NCI-H2196 treated with DMSO at 0.1 percent for 48 hours (cell line): ENCODE measurements around the gene BRD9.

ENCODE experiments used
- DNase-seq: peaks from one replicate; lab custom pipeline; 2025; ENCODE audit not compliant: unreplicated experiment; lab: John Stamatoyannopoulos, UW

Gene BRD9

DNA sequence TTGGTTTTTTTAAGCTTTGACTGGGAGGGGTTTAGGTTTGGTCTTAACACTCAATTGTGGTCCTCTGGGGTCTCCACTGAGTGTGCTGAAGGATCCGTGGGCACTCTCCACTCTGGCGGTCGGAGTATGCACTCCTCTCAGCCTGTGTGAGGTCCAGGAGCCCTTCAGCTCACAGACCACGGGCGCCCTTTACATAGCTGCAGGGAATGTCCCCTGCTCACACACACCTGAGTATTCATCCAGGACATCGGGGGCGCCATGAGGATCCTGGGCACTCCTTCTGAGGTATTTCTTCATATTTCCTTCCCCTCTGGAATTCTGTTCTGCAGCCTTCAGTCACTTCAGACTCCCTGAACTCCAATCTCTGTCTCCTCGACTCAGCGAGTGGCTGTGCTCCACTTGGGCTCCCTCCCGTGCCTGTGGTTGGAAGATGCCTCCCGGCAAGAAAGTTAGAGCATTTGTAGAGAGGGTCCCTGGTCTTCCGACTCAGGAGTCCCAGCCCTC is 12.6 kb upstream of the BRD9 start:
- DNase-seq, result no peak

DNA sequence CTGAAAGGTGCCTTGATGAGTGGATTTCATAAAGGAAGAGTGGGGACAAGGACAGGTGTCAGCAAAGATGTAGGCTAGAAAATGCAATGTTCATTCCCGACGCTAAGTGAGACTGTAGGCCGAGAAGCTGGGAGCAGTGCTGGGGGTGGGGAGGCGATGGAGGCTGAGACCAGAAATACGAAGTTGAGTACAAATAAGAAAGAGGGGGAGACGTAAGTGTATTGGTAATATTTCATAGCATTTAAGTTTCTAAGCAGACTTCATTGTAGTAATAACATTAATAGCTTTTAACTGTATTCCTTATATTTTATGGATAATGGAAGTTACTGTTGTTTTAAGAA is 11.1 kb upstream of the BRD9 start:
- no peak for DNase-seq

DNA sequence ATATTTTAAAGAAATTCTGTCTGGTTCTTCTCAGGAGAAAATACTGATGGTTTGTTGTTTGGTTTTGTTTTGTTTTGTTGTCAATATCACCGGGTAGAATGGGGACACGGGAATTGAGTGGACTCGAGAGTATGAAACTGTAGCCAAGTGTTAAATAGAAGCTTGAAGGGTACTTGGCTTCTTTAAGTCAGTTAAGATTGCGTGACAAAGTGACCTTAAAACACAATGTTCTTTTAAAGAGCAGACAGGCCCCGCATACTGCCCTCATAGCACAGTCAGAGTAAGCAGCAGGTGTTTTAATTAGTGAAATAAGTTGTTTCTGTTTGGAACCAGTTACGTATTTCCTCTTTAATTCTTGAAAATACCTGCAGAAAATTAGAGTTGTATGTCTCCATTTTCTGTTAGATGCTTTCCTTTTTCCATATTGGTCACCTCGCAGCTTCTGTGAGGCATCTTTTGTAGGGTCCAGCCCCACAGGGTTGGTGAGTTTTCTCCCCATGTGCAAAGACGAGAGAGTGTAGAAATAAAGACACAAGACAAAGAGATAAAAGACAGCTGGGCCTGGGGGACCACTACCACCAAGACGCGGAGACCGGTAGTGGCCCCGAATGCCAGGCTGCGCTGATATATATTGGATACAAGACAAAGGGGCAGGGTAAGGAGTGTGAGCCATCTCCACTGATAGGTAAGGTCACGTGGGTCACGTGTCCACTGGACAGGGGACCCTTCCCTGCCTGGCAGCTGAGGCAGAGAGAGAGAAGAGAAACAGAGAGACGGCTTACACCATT is 9.7 kb upstream of the BRD9 start:
- no peak for DNase-seq

DNA sequence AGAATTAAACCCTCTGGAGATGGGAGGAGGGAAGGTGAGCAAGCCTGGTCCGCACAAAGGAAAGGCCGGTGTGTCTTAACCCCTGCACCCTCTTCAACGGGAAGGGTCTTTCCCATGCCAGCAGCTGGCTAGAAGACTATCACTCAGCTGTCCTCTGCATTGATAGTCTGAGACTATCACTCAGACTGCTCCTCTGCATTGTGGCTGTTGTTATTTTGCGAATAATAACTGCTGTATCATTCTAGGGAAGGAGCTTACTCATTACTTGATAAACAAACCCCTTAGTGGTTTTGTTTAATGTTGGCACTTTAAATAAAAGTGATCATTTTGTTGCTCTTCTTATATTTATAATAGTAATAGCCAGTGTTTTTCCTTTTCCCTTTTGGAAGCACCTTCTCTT is 8.2 kb upstream of the BRD9 start:
- DNase-seq, result no peak

DNA sequence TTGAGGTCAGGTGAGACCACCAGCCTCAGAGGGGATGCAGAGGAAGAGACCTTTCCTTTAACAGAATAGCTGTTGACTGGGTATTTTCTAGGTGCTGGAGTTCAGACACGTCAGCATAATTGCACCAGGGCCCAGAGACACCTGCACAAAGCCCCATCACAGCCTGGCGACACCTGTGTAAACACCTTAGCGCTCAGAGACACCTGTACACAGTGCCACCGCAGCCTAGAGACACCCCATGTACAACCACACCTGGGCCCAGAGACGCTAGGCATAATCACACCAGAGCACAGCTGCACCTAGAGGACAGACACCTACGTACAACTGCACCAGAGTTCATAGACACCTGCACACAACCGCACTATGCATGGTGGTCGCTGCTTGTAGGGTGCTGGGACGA is 1.1 kb upstream of the BRD9 start:
- no peak for DNase-seq

DNA sequence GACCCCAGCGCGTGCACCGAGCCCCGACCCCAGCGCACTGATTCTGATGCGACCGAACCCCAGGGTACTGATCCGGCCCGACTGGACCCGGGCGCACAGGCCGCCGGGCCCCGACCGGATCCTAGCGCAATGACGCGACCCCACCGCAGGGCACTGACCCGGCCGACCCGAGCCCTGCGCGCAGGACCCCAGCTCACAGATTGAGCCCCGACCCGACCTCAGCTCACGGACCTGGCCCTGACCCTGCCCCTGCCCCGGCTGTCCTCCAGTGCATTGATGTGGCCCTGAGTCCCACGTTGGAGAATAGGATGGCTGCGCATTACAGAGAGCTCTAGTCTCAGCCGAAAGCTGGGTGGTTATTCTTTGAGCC is 521 bp upstream of the BRD9 start:
- DNase-seq, result no peak

DNA sequence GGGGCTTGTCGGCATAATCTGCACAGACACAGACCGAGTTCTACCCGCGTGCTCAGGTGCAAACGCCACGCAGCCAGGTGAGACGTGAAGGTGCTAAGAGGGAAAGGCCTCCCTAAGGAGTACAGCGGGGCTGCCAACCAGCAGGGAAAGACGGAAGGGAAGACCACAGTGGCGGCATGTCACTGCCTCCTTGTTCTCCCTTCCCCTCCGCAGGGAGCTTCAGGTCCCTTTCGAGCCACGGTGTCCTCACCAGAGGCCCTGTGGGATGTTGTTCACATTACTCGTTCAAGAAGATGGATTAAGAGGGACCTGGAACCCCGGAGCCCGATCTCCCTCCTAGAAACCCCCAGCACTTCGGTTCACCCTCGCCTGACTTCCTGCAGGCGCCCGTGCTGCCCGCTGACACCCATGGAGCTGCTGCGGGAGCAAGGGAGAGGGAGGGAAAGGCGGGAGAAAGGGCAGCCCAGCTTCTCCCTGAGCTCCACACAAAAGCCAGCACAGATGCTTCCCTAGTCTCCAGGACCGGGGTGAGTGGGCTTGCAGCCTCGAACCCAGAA is 686 bp downstream of the BRD9 start:
- no peak for DNase-seq

DNA sequence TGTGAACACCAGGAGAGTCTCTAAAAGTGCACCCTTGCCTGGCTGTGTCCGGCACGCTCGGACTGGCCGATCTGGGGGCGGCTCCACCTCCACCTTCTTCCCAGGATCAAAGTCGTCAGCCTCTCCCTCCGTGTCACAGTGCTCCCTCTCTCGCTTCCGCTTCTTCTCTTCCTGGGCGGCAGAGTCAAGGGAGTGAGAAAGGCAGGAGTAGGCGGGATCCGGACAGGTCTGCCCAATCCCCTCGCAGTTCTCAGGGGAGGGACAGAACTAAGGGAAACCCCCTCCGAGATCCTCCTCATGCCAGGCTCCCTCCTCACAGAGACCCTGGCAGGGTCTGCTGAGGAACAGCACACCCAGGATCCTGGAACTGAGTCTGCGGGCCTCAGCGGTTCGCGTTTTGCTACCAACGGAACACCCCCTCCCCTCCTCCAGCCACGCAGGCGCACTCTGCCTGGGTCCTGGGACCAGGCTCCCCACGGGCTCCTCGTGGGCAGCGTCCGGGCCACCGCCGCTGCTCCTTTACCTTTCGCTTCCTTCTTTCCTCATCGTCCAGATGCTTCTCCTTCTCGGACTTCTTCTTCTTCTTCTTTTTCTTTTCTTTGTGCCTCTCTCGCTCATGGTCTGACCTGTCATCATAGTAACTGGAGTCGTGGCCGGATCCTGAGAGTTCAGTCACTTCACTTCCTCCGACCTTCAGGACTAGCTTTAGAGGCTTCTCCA is 1.3 kb downstream of the BRD9 start:
- DNase-seq, result no peak

DNA sequence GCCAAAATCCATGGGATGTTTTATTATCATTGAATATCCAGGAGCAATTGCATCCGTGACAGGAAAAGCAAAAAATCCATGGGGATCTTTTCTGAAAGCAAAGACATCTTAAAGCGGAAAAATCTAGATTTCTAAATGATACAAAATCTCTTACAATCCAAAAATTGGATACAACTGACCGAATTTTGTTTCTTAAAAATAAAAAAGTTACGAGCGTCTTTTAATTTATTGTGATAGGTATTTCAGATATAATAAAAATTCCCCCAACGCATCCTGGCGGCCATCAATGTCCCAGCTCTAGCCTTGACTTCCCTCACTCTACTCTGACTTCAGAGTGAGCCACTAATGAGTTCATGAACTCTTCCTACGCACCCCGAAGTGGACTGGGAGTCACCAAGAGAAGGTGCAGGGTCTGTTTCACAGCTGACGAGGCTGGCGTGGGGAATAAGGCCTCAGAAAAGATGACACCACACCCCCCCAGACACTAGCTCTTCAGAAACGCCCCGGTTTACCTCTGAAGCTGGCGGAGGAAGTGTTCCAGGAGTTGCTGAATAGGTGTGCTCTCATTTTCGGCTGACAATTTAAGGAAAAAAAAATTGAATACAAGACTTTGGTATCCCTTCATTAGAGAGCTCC is 3.4 kb downstream of the BRD9 start:
- DNase-seq, result no peak

DNA sequence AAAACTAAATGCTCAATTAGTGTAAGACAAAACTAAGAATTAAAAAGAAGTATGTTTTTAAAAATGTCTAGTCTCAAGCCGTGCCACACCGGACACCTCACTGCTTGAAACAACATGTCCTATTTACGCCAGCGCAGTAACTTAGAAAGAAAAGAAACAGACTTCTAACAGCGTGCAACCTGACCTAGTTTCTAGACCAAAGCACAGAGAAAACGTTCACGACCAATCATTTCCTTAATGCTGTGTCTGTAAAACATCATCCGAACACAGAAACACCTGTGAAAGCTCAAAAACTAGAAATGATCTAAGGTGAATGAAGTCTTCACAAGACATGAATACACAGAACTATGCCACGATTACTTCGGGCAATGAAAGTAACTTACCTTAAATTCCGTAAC is 4.0 kb downstream of the BRD9 start:
- no peak for DNase-seq

DNA sequence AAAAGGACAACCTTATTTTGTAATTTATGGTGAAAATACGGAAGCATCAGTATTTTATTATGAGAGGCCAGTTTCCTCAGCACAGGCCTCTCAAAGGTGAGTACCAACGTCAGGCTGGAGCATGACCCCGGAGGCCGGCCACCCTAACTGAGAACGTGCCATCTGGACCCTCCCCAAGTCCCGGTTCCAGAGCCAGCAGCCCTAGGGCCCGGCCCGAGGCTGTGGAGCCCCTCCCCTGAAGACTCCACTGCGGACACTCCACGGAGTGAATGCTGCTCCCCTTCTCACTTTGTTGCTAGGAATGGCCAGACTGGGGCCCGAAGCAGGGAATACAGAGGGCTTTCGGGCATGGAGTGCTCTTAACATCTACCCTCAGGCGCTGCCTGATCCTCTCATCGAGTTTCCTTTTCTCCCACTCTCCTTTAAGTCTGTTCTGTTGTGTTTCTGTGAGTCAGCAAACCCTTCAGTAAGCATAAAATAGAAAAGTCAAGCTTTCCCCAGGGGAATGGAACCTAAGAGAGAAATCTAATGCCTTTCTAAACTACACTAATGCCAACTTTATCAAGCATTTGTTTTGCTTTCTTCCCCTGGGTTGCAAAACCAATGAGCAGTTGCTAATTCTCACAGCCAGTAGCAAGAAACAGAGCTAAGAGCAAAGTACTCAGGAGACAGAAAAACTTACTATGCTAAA is 4.5 kb downstream of the BRD9 start:
- DNase-seq, result no peak

DNA sequence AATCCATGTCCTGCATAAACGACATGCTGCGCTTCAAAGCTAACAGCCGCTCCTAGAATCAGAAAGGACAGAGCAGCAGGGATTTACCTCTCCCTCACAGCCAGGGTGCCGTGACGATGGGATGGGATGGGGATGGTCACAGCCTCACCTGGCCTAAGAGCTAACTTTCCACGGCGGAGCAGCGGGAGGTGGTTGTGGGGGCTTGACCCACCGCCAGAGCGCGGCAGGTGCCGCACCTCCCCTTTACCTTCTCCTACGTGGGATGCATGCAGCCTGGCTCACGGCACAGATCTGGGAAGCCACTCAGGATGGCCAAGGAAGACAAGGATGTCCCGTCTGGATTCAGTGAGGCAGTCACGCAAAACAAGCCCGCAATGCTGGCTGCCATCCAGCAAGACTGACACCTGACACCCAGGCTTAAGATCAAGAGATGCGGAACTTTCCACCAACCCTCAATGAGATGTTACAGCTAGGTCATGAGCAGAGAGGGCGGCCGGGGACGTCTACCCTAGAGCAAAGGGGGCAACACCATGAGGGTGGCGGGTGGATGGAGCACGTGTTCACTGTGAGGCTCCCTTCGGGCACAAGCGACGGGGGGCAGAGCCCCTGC is 5.8 kb downstream of the BRD9 start:
- no peak for DNase-seq

DNA sequence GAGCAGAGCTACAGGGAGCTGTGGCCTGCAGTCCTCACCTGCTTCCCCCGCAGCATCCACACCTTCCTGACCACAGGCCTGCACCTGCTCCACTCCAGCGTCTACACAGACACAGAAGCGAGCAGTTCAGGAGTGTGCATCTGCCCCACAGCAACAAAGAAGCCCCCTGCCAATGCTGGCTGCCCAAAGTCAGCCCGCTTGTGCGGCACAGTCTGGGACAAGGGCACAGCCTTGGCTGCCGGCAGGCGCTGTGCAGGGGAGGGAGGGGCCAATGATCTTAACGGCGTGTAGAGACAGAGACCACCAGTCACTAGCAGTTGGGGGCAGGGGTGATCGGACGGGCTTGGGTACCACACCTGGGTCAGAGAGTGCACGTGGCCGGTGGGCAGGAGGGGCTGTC is 6.6 kb downstream of the BRD9 start:
- no peak for DNase-seq

DNA sequence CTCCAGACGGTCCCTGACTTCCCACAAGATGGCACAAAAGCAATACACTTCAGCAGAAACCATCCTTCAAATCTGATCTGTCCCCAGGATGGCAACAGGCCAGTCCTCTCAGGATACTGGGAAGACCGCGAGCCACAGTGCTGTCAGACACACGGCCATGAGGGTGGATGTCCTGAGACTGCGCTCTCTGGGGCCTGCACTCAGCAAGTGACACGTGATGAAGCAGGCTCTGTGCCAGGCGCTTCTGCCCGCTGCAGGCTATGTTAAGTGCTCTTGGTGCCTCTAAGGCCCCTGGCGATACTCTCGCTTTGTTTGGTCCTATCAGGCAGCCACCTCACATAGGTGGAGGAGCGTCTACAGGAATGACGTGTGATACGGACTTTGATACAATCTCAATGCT is 7.1 kb downstream of the BRD9 start:
- peak; percentile 38 for DNase-seq

DNA sequence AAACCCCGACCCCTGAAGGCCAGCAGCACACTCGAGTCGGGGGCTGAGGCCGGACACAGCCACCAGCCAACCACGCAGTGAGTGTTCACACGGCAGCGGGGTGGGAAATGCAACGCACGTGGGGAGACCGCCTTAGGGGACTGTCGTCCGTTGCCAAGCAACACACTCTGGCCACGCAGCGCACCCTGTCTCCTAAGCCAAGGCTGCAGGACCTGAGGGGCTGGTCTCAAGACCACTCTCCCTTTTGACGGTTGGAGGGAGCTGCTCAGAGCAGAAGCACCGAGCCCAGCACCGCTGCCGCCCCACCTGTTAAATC is 7.5 kb downstream of the BRD9 start:
- DNase-seq, result no peak

DNA sequence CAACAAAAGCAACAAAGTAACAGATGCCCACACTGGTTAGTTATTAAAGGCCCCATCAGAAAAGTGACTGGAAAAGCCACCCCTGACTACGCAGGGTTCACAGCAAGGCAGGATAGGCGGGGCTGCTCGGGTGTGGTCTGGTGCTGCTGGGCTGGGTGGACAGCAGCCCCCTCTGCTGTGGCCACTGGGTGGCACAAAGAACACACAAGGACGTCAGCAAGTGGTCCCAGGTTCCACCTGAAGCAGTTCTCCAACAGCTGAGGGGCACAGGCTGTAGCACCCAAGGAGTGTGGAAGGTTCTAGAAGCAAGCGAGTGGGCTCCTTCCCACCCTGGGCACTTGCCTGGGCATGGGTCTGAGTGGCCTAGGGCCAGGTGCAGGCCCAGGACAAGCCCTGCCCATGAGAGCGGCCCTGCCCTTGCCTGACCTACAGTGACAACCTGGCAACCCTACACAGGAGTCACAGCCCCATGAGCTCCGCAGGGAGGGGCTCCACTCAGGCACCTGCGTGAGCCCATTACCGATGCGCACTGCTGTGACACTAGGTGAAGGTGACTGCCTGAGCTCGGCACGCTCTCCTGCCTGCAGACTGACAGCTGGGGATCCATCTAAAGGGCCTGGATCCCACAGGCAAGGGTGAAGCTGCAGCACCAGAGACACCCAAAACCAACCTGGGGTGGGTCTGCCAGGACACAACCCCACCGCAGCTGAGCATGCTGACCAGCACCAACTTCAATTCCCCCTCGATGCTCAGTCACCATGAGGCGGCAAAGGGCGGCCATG is 8.1 kb downstream of the BRD9 start:
- DNase-seq, result no peak

DNA sequence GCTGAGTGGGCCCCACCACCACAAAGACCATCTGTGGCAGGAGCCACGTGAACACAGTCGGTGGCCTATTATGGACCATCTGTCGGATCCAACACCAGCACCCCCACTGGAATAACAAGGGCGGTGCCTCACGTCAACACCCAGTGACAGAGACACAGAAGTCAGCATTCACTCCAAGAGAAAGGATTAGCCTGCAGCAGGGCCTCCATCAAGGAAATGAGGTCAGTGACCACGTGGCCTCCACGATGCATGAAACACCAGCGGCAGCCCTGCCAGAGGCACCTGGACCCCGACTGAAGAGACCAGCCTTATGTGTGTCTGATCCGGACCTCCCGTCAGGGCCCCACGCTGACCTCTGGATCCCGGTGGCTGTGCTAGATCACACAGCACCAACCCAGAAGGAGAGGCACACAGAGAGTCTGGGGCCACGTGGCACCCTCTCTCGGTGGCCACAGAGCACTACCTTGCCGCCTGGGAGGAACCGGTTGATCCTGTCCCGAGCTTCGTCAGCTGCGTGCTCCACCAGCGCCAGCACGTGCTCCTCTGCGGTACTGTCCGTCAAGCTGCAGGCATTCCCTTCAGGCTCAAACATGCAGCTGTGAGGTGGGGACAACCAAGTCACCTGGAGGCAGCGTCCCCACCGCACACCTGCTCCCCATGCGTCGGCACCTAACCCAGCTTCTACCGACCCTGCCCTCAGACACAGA is 9.0 kb downstream of the BRD9 start:
- no peak for DNase-seq

DNA sequence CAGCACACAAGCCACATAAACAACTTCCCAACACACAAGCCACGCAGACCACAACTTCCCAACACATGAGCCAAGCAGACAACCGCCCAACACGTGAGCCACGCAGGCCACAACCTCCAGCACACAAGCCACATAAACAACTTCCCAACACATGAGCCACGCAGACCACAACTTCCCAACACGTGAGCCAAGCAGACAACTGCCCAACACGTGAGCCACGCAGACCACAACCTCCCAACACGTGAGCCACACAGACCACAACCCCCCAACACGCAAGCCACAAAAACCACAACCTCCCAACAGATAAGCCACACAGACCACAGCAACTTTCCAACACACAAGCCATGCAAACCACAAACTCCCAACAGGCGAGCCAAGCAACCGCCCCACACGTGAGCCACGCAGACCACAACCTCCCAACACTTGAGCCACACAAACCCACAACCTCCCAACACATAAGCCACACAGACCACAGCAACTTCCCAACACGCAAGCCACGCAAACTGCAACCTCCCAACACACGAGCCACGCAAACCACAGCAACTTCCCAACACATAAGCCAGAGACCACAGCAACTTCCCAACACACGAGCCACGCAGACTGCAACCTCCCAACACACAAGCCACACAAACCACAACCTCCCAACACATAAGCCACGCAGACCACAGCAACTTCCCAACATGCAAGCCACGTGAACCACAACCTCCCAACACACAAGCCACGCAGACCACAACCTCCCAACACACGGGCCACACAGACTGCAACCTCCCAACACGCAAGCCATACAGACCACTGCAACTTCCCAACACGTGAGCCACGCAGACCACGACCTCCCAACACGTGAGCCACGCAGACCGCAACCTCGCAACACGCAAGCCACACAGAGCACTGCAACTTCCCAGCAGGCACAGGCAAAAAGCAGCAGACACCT is 10.1 kb downstream of the BRD9 start:
- DNase-seq, result no peak

DNA sequence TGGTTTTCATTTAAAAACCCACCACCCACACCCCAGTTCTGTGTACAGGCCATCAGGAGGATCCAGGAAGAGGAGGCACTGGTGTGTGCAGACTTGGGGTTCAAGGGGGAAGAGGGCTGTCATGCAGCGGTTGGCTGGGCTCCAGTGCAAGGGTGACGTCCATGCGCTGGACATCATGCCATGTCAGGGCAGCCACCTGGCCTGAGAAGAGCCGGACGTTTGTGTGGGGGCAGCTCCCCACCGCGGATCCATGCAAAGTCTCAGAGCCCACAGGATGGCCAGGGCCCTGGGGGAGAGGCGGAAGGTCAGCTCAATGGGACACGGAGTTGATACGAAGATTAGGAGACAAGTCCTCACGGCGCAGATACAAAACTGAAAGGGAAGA is 11.1 kb downstream of the BRD9 start:
- no peak for DNase-seq
